ENCODE data around the gene NLRC3.

DNA sequence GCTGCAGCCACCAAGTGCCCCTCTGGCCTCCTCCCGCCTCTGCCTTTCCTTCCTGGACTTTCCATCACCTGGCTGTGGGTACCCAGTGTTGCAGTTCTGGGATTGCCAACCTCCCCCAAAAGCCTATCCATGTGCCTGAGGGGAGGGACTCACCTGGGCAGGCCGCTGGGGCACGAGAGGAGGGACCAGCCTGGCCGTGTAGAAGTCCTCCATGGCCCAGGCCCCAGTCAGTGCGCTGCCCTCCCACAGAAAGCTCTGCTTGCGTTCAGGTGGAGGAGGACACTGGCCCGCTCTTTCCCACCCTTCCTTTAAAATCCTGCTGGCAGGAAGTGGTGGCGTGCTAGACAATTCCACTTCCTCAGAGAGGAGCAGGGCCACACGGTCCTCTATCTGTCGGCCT, 20.0 kb upstream of the NLRC3 start:
- TF ChIP-seq EZH2 (IDR thresholded peaks at IDR 0.05; ENCODE audit: borderline replicate concordance, low read length) (no peak), CTCF (conservative IDR thresholded peaks at IDR 0.05 in 1 of 2, IDR thresholded peaks at IDR 0.05 in 1 of 2; ENCODE audit: extremely low read depth in 1 of 2, insufficient read depth in 1 of 2, low read depth in 1 of 2, low read length in 2 of 2) (no peak)
